GM18520 (cell line): ENCODE data around the gene AFF3.

ENCODE experiments used
- ATAC-seq: cut with Tn5 transposase; IDR thresholded peaks from one replicate; pipeline ENCODE4 v1.9.1; 2021; ENCODE audit not compliant: unreplicated experiment

The AFF3 gene

DNA sequence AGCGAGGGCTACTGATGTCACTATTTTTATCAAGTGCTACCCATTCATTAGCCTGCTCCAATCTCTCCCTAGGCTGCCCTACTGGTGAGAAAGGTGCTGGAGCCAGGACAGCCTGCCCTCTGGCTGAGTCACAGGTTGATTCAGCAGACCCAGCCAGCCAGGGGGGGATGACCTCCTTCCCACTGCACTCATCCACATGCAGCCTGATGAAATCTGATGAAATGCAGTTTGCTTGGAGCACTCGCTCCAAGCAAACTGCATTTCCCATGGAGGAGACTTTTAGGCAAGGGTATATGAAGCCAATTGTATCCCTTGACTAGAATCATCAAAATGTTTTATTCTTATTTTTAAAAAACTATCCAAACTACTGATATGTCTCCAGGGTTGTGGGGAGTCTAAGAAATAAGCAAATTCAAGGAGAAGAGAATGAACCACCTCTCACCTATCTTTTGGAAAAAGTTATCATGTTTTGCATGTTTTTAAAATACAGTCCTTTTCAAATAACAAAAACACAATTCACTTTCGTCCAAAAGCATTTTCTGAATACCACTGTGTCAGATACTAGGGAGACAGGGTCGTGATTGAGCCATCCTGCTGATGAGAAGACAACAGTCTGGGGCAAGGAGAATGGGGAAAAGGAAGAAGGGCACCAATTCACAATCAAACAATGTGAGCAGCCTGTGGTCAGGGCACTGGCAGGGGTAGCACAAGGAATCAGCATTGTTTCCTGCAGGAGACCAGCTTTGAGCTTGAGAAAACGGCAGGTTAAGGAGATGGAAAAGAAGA, 128.3 kb downstream of the AFF3 start:
- no peak for ATAC-seq

DNA sequence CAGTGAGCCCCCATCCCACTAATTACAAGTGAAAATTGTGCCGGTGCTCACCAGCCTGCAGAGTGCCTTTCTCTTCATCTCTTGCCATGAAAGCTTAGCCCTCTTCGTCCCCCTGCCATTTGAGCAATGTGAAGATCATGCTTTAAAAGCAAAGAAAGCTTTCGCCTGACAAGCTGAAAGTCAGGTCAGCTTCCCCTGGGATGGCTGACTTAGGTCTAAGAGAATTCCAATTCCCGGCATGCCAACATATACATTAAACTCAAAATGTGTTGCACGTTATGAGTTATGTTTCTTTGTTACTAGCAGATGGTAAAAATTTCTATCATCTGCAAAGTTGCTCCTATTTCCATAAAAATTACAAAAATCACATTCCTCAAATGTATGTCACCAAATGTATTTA, 129.8 kb downstream of the AFF3 start:
- ATAC-seq: no peak

DNA sequence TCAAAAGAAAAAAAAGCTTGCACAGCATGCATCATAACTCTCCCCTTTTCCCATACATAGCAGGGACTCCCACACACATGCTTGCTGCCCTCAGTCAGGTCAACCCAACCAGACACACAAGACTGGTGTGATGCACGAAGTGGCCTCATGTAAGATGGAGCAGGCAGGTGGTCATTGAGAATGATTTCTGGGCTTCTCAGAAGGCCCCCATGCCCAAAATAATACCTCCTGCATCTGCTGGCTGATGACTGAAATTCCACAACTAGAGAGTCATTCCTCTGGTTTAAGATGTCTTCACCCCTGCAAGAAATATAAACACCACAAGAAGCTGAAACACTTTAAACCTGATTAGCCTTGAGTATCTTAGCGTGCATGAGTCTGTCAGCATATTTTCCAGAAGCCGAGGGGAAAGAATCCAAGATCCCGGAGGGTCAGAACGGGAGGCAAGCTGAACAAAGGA, 131.1 kb downstream of the AFF3 start:
- no peak for ATAC-seq

DNA sequence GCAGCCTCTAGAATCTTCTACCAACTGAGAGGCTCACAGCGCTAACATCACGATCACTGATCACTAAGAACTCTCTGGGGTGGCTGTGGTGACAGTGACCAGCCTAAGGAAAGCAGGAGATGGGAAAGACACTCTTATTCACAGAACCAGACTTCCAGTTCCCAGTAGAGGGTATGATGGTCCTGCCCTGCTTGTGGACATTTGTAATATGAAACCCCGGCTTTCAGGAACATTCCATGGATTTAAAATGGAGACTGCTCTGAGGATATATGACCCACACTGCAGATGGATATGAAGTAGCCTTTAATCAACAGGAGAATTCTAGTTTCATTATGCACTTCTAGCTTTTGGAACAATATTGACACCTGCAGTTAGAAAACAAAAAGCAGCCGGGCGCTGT, 131.8 kb downstream of the AFF3 start:
- no peak for ATAC-seq

DNA sequence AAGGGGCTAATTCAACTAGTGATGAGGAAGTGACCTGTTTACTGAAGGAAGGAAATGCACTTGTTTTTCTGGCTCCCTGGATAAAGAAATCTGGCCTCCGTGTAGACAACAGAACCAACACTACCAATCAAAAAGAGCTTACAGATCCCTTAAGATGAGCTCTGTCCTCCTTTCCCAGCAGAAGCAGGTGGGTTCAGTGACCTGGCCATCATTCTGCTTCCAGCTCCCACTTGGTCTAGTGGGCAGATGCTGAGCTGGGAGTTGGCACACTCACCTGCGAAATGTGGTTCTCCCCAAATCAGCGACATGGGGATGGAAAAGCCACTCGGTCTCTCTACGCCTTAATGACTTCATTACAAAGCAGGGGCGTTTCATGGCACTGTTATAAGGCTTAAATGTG, 132.6 kb downstream of the AFF3 start:
- ATAC-seq: no peak

DNA sequence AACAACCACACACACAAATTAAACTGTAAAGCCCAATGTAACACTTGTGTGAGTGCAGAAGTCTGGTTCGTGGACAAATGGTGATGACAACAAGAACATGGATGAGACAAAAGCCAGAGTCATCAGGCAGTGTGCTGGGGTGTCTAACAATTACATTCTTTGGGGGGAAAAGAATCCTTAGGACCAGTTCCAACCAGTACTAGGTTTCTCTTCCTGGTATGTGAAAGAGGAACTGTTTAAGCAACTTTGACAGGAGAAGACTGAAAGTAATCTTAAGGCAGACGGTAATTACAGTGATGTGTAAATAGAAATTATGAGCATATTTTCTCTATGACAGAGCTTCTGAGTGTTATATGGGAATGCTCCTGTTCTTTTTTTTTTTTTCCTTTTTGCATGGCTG, 133.4 kb downstream of the AFF3 start:
- ATAC-seq: no peak

DNA sequence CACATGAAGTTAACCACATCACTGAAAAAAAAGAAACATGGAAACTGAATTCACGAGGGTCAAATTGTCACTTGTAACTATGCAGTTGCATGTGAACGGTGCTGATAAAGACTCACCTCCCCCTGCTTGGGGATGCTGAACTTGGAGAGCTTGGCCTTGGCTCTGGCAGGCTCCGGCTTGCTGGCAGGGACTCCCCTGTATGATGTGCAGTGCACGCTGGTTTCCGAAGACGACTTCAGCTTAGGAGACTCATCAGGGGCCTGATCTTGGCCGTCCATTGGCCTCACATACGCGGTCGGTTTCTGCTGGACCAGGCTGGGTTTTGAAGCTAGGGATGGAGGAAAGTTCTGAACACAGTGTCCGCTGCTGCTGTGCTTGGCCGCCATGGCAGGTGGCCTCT, 135.9 kb downstream of the AFF3 start:
- no peak for ATAC-seq

DNA sequence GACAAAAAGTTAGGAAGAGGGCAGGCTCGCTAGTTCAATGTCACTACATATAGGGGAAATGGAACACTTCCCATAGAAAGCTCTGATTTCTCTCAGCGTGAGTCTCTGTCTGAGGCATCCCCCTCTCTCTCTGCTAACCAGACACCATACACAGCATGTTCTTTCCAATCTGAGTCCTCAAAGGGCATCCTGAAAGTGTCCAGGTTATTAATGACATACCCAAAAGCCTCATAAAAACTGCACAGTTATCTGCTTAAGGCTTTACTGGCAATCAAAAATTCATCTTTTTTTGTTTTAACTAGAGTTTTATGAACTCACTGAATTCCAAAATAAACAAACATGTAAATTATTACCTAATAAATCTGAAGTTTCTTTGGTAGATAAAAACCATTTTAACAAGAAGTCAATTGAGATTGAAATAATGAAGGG, 137.4 kb downstream of the AFF3 start:
- no peak for ATAC-seq

DNA sequence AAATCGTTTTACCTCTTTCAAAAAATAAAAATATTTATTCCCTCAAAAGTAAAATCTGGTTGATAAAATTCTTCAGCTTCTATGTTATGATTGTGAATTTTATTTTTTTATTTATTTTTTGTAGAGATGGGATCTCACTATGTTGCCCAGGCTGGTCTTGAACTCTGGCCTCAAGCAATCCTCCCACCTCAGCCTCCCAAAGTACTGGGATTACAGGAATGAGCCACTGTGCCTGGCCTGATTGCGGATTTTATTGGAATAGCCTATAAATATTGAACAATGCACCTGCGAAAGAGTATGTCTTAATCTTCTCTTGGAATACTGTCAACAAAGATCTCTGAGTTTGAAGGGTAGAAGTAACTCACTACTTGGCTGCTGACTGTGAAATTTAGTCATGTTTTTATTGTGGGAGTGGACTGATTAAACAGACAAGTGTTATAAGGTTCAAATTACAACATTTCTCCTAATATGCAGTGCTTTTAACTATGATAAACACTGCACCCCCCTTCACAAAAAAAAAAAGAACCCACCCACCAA, 138.0 kb downstream of the AFF3 start:
- no peak for ATAC-seq

DNA sequence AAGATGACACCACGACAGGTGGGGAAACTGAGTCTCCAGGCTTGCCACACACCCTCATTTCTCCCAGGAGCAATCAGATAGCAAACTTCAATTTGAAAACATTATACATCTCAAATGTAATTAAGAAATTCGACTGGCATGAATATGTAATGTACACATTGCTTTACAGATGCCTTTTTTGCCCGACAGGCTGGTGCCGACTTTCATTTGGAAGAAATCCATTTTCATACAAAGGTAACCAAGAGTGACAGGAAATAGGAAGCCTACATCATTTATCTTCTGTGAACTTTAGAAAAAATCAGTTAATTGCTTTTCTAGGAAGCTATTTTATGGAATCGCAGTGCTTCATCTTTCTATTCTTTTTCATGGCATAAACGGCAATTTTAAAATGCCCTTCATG, 140.3 kb downstream of the AFF3 start:
- no peak for ATAC-seq

DNA sequence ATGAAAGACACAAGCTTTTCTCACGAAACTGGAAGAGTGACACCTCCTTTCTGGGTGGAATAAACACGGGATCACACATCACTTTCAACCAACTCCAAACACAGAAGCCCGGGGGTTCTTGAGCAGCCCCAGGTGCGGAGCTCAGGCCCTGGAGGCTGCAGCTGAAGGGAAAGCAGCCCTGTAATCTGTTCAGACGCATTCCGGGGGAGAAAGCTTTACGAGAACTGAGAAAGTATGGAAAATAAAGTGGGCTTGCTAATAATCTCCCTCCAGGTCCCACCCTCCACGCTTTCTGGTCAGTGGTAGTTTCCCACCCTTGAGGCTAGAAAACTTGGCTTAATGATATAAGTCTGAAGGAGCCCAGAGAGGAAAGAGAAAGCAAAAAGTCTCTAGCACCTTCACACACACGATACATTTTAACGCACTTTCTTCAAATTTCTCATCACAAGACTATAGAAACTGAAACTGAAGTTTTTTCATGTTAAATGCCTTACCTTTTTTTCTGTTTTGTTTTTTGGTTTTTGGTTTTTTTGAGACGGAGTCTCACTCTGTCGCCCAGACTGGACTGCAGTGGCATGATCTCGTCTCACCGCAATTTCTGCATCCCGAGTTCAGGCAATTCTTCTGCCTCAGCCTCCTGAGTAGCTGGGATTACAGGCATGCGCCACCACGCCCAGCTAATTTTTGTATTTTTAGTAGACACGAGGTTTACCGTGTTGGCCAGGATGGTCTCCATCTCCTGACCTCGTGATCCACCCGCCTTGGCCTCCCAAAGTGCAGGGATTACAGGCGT, 141.3 kb downstream of the AFF3 start:
- ATAC-seq: no peak

DNA sequence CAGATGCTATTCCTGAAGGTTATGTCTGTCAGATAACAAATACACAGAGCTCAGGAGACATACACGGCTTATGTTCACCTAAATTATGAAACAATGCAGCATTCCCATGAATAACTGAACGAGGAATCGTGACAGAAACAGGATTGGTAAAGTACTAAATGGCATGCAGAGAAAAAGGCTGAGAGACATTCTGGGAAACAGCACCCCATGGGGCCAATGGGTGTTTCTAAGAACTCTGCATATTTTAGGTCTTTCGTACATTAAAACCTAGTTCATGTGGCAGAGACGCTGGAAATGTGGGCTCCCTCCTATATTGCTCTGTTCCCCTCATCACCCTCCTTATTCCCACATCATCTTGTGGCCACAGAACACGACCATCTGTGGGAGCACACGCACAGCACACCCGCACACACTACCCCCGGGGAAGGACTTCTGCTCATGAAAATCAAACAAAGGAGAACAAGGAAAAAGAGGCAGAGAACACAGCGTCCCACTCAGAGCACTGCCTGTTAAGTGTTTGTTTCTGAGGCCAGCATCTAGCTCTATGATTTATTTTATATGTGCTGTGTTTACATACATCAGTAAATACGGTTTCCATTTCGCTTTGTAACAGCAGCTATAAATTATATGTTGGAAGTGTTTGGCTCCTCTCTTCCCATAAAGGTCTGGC, 143.6 kb downstream of the AFF3 start:
- ATAC-seq: no peak

DNA sequence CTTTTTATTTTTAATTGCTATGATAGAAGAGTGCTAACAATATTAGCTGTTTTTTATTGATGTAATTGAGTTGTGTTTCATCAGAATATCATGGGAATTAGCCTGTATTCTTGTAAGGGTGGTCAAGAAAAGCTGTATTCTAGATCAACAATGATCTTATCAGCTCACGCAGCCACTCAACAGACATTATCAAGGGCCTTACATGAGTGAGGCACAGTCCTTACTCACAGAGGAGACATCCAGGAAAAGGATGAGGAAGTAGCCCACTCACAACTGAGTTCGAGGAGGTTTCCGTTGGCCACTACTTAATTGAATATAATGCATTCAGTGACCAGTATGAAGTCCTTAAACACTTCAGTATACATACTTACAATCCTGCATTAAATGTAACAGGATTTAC, 152.5 kb downstream of the AFF3 start:
- no peak for ATAC-seq

DNA sequence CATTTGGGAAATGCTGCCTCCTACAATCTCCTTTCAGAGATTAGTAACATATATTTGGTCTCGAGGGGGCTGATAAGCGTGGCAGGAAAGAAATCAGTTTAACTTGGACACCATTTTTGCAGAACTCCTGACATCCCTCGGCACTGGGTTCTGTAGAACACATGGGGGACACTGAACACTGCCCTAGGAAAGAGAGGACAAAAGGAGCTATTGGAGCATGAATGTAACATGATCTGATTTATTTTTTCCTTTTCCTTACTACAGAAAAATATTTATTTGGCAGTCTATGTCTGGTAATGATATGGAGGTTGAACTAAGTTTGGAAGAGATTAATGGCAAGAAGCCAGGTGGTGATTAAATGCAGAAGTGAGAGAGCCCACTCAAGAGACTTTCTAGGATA, 153.8 kb downstream of the AFF3 start:
- ATAC-seq: no peak

DNA sequence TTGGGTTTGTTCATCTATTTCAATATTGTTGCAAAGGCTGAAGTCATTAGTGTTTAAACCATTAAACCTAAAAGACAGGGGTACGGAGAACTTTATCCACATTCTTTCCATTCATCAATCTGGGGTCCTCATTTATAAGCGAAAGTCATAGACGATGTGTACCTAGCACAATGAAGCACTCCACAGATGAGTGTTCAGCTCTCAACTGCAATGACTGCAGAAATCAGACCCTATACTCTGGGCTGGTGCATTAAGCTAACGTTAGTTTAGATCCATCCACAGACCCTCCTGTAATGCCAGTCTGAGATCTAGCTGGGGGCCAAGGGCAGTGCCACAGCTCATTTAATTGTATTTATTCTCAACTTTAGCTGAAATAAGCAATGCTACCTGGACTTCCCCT, 155.2 kb downstream of the AFF3 start:
- no peak for ATAC-seq

DNA sequence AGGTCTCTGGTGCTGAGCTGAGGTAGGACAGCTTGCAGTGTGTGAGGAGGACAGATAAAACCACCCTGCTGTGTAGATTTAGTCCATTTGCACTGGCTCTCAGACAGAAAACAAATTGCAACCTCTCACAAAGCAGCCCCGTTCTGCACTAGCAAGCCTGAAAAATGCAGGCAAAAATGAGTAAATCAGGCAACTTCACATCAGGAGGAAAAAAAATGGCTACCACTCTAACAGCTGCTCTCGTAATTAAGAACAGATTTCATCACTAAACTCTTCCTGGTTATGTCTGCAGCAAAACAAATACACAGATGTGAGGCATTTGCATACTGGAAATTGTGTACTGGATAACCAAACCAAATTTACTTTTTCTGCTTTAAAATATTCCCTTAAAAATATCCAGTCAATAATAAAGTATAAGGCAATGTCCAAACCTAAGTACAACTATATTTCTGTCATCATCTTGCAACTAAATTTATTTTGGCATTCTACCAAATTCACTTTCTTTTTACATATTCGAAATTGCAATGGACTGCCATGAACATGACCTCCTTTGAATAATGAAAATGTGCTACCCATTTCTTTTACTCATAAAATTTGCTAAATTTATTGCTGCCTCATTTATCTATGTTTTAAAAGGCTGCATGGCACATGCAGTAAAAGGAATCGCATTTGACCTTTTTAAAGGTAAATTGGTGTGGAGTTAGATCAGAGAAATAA, 157.4 kb downstream of the AFF3 start:
- no peak for ATAC-seq

DNA sequence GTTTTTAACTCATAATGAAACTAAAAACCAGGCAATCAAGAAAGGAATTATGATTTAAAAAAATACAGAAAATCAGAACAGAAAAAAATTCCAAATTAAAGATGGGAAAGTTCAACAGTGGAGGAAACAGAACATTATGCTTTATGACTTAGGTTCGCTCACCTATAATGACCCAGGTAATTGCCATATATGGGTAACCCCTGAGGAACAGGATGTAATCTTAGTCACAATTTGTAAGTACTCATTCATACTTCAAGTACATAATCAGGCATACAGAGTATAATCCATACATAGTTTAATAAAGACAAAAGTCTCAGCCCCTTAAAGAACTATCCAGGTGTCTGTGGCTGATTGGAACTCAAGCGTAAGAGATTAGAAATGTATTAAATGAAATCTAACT, 159.6 kb downstream of the AFF3 start:
- no peak for ATAC-seq

DNA sequence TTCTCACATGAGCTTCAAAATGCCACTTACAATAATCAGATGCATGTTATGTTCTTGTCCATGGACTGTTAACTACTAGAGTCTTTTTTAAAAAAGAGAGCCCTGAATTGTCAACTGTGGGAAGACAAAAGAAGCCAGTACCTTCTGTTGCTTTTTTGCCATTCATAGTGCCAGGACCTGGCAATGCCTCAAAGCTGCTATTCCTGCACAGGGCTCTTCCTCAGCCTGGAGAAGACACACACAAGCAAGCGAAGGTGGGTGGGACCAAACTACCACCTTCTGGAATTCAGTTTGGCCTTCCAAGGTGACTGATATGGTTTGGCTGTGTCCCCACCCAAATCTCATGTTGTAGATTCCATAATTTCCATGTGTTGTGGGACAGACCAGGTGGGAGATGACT, 160.6 kb downstream of the AFF3 start:
- ATAC-seq: no peak

DNA sequence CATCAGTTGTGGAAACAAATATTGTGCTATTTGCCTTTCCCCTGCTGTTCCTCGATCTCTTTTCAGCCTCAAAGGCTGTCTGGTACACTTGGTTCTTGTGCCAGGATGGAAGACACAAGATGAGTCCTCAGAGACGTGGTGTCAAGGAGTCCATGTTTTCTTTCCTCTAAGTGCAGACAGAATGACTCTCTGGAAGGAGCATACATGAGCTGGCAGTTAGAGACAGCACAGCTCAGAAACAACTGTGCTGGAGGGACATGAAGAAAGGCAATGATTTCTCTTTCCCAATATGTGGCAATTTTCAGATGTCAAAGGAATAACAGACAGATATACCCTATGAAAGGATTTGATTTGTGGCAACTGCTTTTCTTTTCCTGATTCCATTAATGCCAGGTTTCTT, 162.2 kb downstream of the AFF3 start:
- ATAC-seq: no peak

DNA sequence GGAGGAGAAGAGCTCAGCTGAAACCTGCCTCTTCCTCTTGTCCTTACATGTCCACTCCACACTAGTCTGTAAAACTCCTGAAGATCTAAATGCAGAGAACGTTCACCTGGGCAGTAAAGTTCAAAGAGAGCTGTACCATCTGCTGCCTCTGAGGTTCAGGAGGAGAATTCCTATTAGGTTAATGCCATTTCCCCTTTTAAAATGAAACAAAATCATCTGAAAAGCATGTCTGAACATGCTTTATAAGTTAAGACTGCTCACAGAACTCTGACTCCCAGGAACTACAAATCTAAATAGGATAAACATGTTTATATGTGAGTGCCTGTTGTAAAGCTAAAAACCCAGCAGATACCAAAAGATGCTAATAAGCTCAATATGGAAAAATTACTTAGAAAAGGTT, 164.4 kb downstream of the AFF3 start:
- ATAC-seq: no peak

DNA sequence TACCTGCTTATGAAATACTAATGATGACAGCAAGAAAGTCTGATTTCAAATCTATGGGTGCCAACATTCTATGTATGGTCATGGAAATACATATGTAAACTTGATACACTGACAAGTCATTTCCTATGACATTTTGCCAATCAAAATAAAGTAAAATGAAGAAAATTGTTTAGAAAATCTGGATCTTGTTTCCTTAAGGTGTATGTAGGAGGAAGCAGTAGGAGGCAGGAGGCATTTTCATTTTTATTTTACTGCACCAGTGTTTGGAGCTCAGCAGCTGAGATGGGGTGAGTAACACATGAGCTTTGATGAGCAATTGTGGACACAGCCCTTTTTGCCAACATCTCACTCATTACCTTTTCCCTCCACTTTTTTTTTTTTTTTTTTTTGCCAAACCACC, 167.0 kb downstream of the AFF3 start:
- ATAC-seq: no peak
